GM03348 (cell line): ENCODE measurements around the gene FXR1.

ENCODE experiments used
- DNase-seq: peaks from one replicate; pipeline ENCODE4 v3.0.0; 2012; ENCODE audit warnings: low spot score

The FXR1 gene

GRCh38 chr3:181008796-181009195 lies 96.3 kb downstream of the FXR1 start:
- no peak for DNase-seq

- DNase-seq, result no peak
Observed at GRCh38 chr3:181009225-181009624, 96.8 kb downstream of the FXR1 start.

- no peak for DNase-seq
Observed at GRCh38 chr3:181017690-181018089, 105.2 kb downstream of the FXR1 start.

- no peak for DNase-seq
Observed at GRCh38 chr3:181025204-181025603, 112.7 kb downstream of the FXR1 start.

GRCh38 chr3:181030948-181031347 lies 118.5 kb downstream of the FXR1 start:
- no peak for DNase-seq
